GM19328 (cell line): Measurements from ENCODE around the gene EDC3.
"Not testable (repeated sequence)": the region's sequence is repeated elsewhere in the genome, so short reads cannot be mapped to it uniquely, and the experiment has no call there.

Source experiments
- ATAC-seq: cut with Tn5 transposase; IDR thresholded peaks from one replicate; pipeline ENCODE4 v1.9.1; 2021; ENCODE audit warnings: mild to moderate bottlenecking, moderate library complexity; ENCODE audit not compliant: unreplicated experiment

EDC3 gene

DNA sequence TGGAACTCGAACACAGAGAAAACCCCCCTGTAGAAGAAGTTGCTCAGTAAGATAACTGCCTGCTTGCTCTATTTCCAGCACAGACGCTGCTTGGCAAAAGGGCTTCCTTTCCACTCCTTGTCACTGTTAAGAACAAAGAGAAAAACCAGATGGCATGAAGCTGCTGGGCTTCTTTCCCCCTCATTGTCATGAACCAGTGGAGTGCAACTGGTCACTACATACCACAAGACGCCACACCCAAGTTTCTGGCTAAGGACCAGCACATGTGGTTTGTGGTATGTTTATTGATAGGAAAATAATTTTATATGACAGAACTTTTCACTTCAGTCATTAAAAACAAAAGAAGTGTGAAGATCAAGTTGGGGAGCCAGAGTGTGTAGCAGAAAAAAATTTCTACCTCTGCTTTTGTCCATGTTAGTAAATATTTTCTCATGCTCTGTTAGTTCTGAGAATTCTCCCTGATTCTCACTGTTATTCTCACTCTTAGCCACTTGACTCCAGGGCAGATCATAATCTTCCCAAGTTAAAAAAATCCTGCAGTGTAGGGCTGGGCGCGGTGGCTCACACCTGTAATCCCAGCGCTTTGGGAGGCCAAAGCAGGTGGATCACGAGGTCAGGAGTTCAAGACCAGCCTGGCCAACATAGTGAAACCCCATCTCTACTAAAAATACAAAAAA lies 42.3 kb downstream of the EDC3 start:
- ATAC-seq = no peak

DNA sequence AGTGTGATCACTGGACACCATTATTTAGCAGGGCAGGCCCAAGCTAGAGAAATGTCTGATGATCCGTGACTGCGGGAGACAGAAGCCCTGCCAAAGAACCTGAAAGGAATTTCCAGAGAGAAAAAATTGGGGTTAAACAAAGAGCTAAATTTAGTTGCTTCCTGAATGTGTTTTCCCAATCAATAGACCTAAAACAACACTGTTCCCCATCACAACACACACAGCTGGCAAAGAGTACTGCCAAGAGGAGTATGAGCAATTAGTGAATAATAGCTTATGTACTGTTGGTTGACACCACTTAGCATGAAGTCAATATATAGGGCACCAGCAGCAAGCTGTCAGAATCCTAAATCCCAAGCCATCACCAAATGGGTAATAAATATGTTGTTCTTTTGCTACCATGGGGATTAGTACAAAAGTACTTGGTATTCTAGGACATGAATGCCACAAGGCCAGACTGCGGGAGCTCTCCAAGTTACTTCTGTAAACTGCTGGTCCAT lies 44.5 kb downstream of the EDC3 start:
- ATAC-seq = no peak

DNA sequence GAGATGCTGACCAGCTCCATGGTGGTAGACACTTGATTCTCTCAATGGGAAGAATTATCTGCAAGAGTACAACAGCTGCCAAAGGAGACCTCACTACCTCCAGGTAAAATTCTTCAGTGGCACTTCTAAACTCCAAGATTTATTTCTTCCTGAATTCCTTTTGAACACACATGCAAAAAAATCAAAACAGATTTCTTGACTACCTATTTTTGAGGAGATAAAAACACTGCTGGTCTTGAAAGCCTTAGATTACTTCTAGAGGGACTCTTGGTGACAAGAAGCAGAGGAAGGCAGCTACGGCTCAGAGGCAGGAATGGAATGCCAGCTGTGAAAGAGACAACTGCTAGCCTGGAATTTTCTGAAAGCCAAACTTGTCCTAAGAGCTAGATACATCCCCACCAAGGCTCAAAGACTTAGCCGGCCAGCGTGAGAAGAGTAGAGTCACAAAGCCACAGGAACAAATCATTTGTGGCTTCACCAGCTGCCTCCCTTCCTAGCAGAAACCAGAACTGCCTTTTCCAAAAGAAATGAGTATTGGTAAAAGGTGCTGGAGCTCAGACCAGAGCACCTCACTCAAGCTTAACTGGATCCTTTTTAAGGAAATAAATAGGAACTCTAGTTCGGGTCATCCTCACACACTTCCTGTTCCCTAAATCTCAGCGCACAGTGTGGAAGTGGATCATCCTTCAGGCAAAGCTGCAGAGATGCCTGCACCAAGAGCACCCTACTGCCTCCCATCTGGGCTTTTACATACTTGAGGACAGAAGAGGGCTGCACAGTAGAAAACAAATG lies 47.6 kb downstream of the EDC3 start:
- no peak for ATAC-seq

- ATAC-seq = no peak
These were observed 49.3 kb downstream of the EDC3 start for GRCh38 chr15:74646480-74646879.

GRCh38 chr15:74643665-74644204 lies 52.1 kb downstream of the EDC3 start:
- ATAC-seq = no peak

DNA sequence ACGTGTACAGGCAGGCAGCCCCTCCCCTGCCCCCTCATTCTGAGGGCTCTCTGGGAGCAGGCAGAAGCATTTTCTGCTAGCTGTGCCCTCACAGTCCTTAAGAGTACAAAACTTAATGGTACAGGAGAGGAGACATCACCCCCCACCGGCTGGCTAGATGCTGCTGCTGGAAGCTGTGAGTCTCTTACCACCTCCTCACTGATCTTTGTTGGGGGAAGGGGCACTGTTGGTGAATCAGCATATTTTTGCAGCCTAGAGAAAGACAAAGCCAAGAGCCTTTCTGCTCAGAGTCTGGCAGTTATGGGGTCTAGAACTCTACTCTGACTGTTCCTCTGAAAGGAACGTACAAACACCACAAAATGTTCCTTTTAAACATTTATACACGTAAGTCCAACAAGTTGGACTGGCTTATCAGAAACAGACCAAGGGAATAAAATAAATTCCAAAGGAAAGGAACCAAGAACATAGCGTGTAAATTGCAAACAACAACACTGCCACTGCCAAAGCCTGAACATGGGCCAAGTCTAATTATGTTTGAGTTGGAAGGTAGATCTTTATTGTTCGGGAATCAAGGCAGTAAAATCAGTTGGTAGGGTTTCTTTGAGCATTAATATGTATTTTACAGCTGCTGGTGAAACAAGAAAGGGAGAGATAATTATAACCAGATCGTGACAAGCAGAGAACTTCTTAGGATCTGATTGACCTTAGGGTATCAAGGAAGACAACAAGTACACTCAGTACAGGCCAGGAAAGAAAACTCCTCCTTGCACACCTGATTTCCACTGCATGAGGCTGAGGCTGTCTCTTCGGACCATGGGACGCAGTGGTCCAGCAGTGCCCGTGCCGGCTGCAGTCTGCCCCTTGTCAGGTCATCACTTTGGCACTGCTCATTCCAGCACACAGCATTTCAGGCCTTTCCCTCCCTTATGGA lies 52.8 kb downstream of the EDC3 start:
- no peak for ATAC-seq

- no peak for ATAC-seq
These were observed 53.5 kb downstream of the EDC3 start for GRCh38 chr15:74642348-74642733.

- ATAC-seq = no peak
These were observed 54.7 kb downstream of the EDC3 start for GRCh38 chr15:74641151-74641550.

- no peak for ATAC-seq
These were observed 58.8 kb downstream of the EDC3 start for GRCh38 chr15:74636984-74637383.

DNA sequence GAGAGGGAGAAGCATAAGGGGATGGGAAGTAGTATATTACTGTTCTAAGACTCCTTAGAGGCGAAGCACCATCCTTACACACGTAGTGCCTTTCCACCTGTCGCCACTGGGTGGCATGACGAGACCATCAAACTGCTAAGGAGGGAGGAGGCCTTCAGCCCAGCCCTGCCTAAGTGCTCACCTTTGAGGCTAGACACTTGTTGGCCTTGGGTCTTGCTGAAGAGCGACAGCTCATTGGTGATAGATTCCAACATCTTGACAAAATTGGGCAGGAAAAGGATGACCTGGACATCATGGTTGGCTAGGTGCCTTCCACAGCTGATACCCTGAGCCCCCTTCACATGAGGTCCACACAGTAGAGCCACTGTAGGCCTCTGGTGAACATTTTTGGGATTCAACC lies 60.6 kb downstream of the EDC3 start:
- no peak for ATAC-seq

DNA sequence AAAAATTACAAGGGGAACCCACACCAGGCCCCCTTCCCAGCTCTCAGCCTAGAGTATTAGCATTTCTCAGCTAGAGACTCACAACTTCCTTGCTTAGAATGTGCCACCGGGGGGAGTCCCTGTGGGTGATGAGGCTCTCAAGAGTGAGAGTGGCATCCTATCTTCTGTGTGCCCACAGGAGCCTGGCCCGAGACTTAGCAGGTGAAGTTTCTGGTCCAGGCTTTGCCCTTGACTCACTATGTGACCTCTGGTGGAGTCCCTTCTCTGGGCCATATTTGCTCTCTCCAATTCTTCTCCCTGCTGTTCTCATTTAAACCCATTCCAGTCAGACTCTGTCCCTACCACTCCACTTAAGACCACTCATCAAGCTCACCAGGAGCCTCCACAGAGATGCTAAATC lies 62.0 kb downstream of the EDC3 start:
- ATAC-seq = no peak

DNA sequence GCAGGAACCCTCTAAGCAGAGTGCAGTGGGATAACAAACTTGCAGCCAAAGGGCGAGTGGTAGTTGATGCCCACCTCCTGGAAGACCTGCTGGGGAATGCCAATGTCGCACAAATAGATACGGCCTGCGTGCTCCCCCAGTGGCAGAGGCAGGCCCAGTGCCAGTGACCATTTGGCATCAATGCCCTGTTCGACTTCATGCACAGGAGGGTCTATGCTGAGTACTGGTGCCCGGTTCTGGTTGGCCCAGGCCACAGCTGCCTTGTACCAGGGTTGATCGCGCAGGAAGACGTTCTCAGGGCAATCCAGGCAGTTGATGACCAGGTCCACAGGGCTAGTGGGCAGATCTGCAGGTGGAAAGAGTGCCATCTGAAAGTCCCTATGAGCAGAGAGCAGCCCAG lies 63.2 kb downstream of the EDC3 start:
- ATAC-seq = no peak

DNA sequence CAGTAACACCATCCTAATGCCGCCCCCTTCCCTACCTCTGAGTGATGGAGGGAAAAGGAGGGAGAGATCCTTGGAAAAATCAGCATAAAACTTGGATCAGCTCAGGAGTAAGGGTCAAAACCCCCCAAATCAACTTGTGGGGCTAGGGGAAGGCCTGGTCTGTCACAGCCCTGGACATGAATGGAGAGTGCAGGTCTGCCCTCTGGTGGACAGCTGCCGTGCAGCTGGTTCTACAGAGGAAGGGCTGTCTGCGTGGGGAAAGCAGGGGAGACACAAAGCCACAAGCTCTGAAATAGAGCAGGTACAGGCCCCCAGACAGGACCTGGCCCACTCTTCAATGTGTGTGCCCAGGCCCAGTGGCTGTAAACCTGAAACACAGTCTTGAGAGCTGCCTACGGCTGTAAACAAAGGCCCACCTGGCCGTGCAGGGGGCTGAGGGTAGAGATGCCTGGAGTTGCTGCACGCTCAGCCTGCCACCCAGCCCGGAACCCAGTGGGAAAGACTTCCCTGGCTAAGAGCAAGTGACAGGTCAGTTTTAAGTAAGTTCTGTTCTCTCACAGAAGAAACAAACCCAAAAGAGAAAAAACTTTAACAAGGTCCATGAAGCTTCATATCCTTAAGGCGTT lies 63.8 kb downstream of the EDC3 start:
- no peak for ATAC-seq

DNA sequence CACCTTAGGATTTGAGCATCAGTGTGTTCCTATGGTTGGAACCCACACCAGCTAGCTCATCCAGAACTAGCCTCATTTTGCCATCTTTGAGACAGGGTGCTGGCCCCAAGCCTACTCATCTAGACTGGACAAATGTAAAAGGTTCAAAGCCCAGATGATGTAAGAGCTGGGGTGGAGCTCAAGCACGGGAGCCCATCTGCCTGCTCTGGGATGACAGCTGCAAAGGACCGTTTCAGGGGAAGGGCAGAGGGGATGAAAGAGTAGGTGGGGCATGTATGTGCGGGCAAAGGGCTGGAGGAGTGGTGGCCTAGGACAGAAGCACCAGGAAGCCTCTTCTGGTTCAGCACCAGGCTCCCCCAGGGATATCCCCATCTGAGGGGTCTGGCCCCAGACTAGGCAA lies 64.4 kb downstream of the EDC3 start:
- no peak for ATAC-seq

DNA sequence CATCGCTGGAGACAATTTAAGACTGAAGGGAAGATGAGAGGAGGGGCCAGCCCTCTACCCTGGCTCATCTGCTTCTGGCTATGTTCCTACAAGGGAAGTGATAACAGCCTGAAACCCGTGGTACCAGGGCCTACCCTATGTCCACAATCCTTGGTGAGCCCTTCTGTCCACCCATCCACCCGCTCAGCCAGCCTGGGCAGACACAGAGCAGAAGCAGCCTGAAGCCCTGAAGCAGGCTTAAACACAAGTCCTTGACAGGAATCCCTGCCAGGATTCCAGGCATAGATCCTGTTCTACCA lies 64.8 kb downstream of the EDC3 start:
- no peak for ATAC-seq

GRCh38 chr15:74630284-74631086 lies 65.3 kb downstream of the EDC3 start:
- no peak for ATAC-seq

GRCh38 chr15:74629696-74630095 lies 66.1 kb downstream of the EDC3 start:
- not testable (repeated sequence) for ATAC-seq

DNA sequence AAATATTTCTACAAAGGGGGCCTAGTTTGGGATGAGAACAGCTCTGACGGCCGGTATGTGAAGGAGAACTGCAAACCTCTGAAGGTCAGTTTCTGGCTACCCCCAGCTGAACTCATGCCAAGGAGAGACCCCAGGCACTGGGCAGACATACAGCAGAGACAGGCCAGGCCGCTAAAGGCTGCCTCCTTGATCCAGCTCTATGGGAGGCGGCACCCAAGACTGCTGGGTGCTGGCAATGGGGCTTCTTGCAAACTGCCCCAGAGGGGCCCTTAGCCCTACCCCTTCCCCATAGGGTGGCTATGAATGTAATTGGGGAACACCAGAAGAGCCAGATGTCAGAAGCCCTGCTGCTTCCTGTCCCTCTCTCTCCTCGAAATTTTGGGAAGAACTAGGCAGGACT lies 66.9 kb downstream of the EDC3 start:
- ATAC-seq = no peak

GRCh38 chr15:74628199-74628598 lies 67.6 kb downstream of the EDC3 start:
- no peak for ATAC-seq

GRCh38 chr15:74627766-74628165 lies 68.1 kb downstream of the EDC3 start:
- no peak for ATAC-seq
